Lower leg skin (tissue), 4 donors: Measurements from ENCODE around the gene SLC39A11. TPM values are rescaled to one million over a fixed set of nuclear protein-coding genes. Genes with fewer than 3 reads are reported as not detected.

Source experiments
- DNase-seq, 2 donors: peaks; one replicate each; pipeline ENCODE4 v3.0.0-alpha.2; 2019; ENCODE audit warnings: low spot score in 2 of 2
- H3K4me3 ChIP-seq: fragments of 200-600 bp; sonication (generic); 2 replicates; pipeline ENCODE4 v1.5.1; 2017; ENCODE audit warnings: mild to moderate bottlenecking, low read depth; ENCODE audit not compliant: poor library complexity, severe bottlenecking
- CTCF ChIP-seq, 3 donors: fragments of 450-650 bp; IDR thresholded peaks; one replicate each; pipeline ENCODE4 v1.5.1; 2016; ENCODE audit warnings: antibody characterized with exemption in 3 of 3, mild to moderate bottlenecking in 3 of 3, moderate library complexity in 2 of 3
- POLR2A ChIP-seq, 2 donors: fragments of 450-650 bp; IDR thresholded peaks; one replicate each; pipeline ENCODE4 v1.6.1; 2016 to 2017; ENCODE audit warnings: antibody characterized with exemption in 2 of 2, mild to moderate bottlenecking in 1 of 2, moderate library complexity in 1 of 2
- WGBS, 2 donors: methylation state at CpG; one replicate each; pipeline ENCODE4 v1.1.5; 2018; 5-methylcytosine and 5-hydroxymethylcytosine counted together
- intact Hi-C: fragments of 100-400 bp; cut with DNase I; formaldehyde crosslinking; loops from one replicate; pipeline ENCODE4 v1.15.0; 2023; ENCODE audit warnings: low total_unique reads
- total RNA-seq, 4 donors: library from RNA; depleted of rRNA; stranded (reverse); fragments of >200 nt; gene quantifications; one replicate each; pipeline ENCODE4 v1.1.0, GENCODE V29; 2016

SLC39A11 gene
- total RNA-seq, 4 donors from 2014 or later: 41.6 to 59.0 (median 47.1) TPM

GRCh38 chr17:72665852-72666851 lies 426.3 kb downstream of the SLC39A11 start:
- no peak overlapping the region for H3K4me3 ChIP-seq
- no peak for TF ChIP-seq CTCF (IDR thresholded peaks at IDR 0.05)
- no peak for TF ChIP-seq POLR2A (IDR thresholded peaks at IDR 0.05)
- WGBS, 2 donors: 57 to 58% methylated on average over 20 of the region's 20 CpGs
- intact Hi-C loops: no loop called here
- DNase-seq: no peak

GRCh38 chr17:72662827-72663190 lies 429.7 kb downstream of the SLC39A11 start:
- TF ChIP-seq CTCF (IDR thresholded peaks at IDR 0.05) (no peak), POLR2A (IDR thresholded peaks at IDR 0.05) (no peak)
- DNase-seq: no peak
- intact Hi-C loops: no loop called here
- WGBS, 2 donors: 89 to 91% methylated on average over 1 of the region's 1 CpG
- no peak overlapping the region for H3K4me3 ChIP-seq

- WGBS, 2 donors: 81 to 100% methylated on average over 3 of the region's 3 CpGs
- no peak for DNase-seq
- no peak for TF ChIP-seq POLR2A (IDR thresholded peaks at IDR 0.05)
- no peak for TF ChIP-seq CTCF (IDR thresholded peaks at IDR 0.05)
- no peak overlapping the region for H3K4me3 ChIP-seq
- intact Hi-C loops: no loop called here
Observed at GRCh38 chr17:72661945-72662826, 430.3 kb downstream of the SLC39A11 start.

DNA sequence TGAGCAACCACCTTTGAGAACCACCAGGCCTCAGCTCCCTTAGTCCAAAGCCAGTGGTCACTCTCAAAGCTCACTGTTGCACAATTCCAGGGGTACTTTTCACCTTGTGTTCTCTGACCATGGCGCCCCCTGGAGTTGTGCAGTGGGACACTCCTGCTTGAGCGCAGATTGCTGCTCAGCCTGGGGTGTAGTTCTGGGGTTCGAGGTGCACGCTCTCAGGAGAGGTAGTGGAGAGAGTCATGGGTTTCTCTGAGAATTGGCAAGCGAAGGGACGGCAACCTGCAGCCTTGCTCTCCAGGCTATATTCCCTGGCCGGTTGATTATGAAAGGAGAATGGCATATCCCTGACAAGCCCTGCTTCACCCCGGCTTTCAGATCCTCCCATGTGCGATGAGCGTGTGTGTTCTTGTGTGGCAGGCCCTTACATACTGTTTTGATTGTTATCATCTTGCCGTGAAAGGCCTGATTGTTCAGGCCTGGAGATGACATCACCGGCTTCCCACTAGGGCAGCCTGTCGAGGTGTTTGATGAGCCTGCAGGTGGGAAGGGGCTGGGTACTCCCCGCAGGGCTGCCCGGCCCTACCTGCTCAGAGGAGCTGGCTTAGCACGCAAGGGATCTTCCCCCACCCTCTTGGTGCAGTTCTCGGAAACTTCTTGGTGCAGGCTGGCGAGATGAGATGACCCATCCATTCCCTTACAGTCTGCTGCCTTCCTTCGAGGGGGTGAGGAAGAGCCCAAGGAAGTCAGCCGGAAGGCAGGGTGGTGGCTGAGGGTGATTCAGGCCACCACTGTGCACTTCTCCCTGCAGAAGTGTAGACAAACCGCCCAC lies 431.2 kb downstream of the SLC39A11 start:
- 48 to 58% methylated on average over 19 to 21 of the region's 21 CpGs for WGBS, 2 donors
- TF ChIP-seq CTCF (IDR thresholded peaks at IDR 0.05): no peak
- no peak for TF ChIP-seq POLR2A (IDR thresholded peaks at IDR 0.05)
- no peak for DNase-seq
- H3K4me3 ChIP-seq: no peak overlapping the region
- intact Hi-C loops: no loop called here
